ENCODE measurements around the gene C11orf16.
A peak's percentile ranks its signal among the peaks of the same experiment; 100 is the strongest.
"Not testable (repeated sequence)": the region's sequence is repeated elsewhere in the genome, so short reads cannot be mapped to it uniquely, and the experiment has no call there.

Gene C11orf16

GRCh38 chr11:8932564-8933180, at the start of gene C11orf16:
Gene C11orf16 (minus strand): TSS chr11:8932947. CDS start chr11:8932308, 639 bp downstream.
- H3K36me3 ChIP-seq = no peaks in the 10 kb centered on the region
- H3K27ac ChIP-seq = no peak within 1 kb of the TSS
- H4K20me1 ChIP-seq = no peaks in the 10 kb centered on the region
- no peaks in the 10 kb centered on the region for H3K4me1 ChIP-seq
- H3K9ac ChIP-seq = no peak within 1 kb of the TSS
- TF ChIP-seq Cebpa-rat (IDR thresholded peaks at IDR 0.05) = no peak
- no peaks in the 10 kb centered on the region for H3K9me3 ChIP-seq
- no peak within 1 kb of the TSS for H3K4me3 ChIP-seq
- no peak within 1 kb of the TSS for H3K4me2 ChIP-seq
- no peaks in the 10 kb centered on the region for H3K27me3 ChIP-seq

- no peaks in the 10 kb centered on the region for H3K4me1 ChIP-seq
- no peak overlapping the region for H3K9ac ChIP-seq
- H3K27ac ChIP-seq = no peak overlapping the region
- no peaks in the 10 kb centered on the region for H4K20me1 ChIP-seq
- H3K36me3 ChIP-seq = no peaks in the 10 kb centered on the region
- H3K27me3 ChIP-seq = no peaks in the 10 kb centered on the region
- no peaks in the 10 kb centered on the region for H3K9me3 ChIP-seq
- TF ChIP-seq Cebpa-rat (IDR thresholded peaks at IDR 0.05) = no peak
- H3K4me3 ChIP-seq = no peak overlapping the region
- H3K4me2 ChIP-seq = no peak overlapping the region
Observed at GRCh38 chr11:8980485-8980884, 47.7 kb upstream of the C11orf16 start.

GRCh38 chr11:8979365-8979764, 46.6 kb upstream of the C11orf16 start:
- H3K9ac ChIP-seq, H3K4me3 ChIP-seq, H3K9me3 ChIP-seq, H3K36me3 ChIP-seq, H3K27ac ChIP-seq, H3K4me1 ChIP-seq, H3K4me2 ChIP-seq, H4K20me1 ChIP-seq, H3K27me3 ChIP-seq: not testable (repeated sequence)

- Histone ChIP-seq H3K4me1 (no peaks in the 10 kb centered on the region), H3K4me3 (no peak overlapping the region), H3K36me3 (no peaks in the 10 kb centered on the region), H3K27me3 (no peaks in the 10 kb centered on the region), H3K4me2 (no peak overlapping the region), H3K27ac (no peak overlapping the region), H3K9ac (no peak overlapping the region), H3K9me3 (no peaks in the 10 kb centered on the region), H4K20me1 (no peaks in the 10 kb centered on the region)
- TF ChIP-seq Cebpa-rat (IDR thresholded peaks at IDR 0.05) = no peak
Observed at GRCh38 chr11:8973121-8973520, 40.4 kb upstream of the C11orf16 start.

- TF ChIP-seq Cebpa-rat (IDR thresholded peaks at IDR 0.05) = no peak
- Histone ChIP-seq H3K4me3 (no peak overlapping the region), H3K27ac (no peak overlapping the region), H3K4me2 (no peak overlapping the region), H3K27me3 (no peaks in the 10 kb centered on the region), H3K36me3 (no peaks in the 10 kb centered on the region), H3K4me1 (no peaks in the 10 kb centered on the region), H3K9me3 (no peaks in the 10 kb centered on the region), H4K20me1 (no peaks in the 10 kb centered on the region), H3K9ac (no peak overlapping the region)
Observed at GRCh38 chr11:8971924-8972316, 39.2 kb upstream of the C11orf16 start.

GRCh38 chr11:8971196-8971923, 38.6 kb upstream of the C11orf16 start:
- no peak overlapping the region for H3K4me2 ChIP-seq
- no peak for TF ChIP-seq Cebpa-rat (IDR thresholded peaks at IDR 0.05)
- H3K4me3 ChIP-seq = no peak overlapping the region
- H3K9me3 ChIP-seq = no peaks in the 10 kb centered on the region
- H3K36me3 ChIP-seq = no peaks in the 10 kb centered on the region
- H3K27ac ChIP-seq = no peak overlapping the region
- H4K20me1 ChIP-seq = no peaks in the 10 kb centered on the region
- H3K4me1 ChIP-seq = no peaks in the 10 kb centered on the region
- H3K27me3 ChIP-seq = no peaks in the 10 kb centered on the region
- H3K9ac ChIP-seq = no peak overlapping the region

- Histone ChIP-seq H3K36me3 (no peaks in the 10 kb centered on the region), H3K27me3 (no peaks in the 10 kb centered on the region), H3K4me3 (no peak overlapping the region), H3K4me1 (peaks cover 24% of the 10 kb centered on the region), H3K9me3 (no peaks in the 10 kb centered on the region), H3K27ac (no peak overlapping the region), H4K20me1 (peaks cover 7% of the 10 kb centered on the region; the same call in 1 of the 2 replicates), H3K4me2 (no peak overlapping the region), H3K9ac (no peak overlapping the region)
- TF ChIP-seq Cebpa-rat (IDR thresholded peaks at IDR 0.05) = no peak
Observed at GRCh38 chr11:8967184-8967583, 34.4 kb upstream of the C11orf16 start.

- peak within 1 kb of the TSS; percentile 86 for H3K27ac ChIP-seq
- TF ChIP-seq Cebpa-rat (IDR thresholded peaks at IDR 0.05) = no peak
- H3K27me3 ChIP-seq = no peaks in the 10 kb centered on the region
Observed at GRCh38 chr11:8964324-8965320, 31.9 kb upstream of the C11orf16 start, which contains the start of gene TMEM9B. Gene TMEM9B (minus strand): TSS chr11:8964442. CDS start chr11:8964313, 129 bp downstream.

GRCh38 chr11:8963569-8964323, 31.0 kb upstream of the C11orf16 start:
- no peak for TF ChIP-seq Cebpa-rat (IDR thresholded peaks at IDR 0.05)
- no peaks in the 10 kb centered on the region for H3K27me3 ChIP-seq
- no peaks in the 10 kb centered on the region for H3K9me3 ChIP-seq
- peak overlapping the region; percentile 86 for H3K27ac ChIP-seq
- peak overlapping the region; percentile 84 for H3K9ac ChIP-seq
- peak overlapping the region; percentile 97 for H3K4me3 ChIP-seq
- H3K4me1 ChIP-seq = peaks cover 24% of the 10 kb centered on the region
- H4K20me1 ChIP-seq = peaks cover 22% of the 10 kb centered on the region; the same call in 1 of the 2 replicates
- peak overlapping the region; percentile 99 for H3K4me2 ChIP-seq
- no peaks in the 10 kb centered on the region for H3K36me3 ChIP-seq

More at GRCh38 chr11:8964324-8965320, 31.9 kb upstream of the C11orf16 start, which contains the start of gene TMEM9B:
- Histone ChIP-seq H3K4me1 (peaks cover 24% of the 10 kb centered on the region), H3K4me3 (peak within 1 kb of the TSS; percentile 97), H3K9ac (peak within 1 kb of the TSS; percentile 84), H3K9me3 (no peaks in the 10 kb centered on the region), H3K4me2 (peak within 1 kb of the TSS; percentile 99), H4K20me1 (peaks cover 14% of the 10 kb centered on the region; the same call in 1 of the 2 replicates), H3K36me3 (no peaks in the 10 kb centered on the region)

All from BLaER1 (cell line).